ENCODE data around the gene TMPRSS11B. TPM values are rescaled to one million over a fixed set of nuclear protein-coding genes. Genes with fewer than 3 reads are reported as not detected.

The TMPRSS11B gene
- total RNA-seq, 1 donor from 2014 or later, result not detected

DNA sequence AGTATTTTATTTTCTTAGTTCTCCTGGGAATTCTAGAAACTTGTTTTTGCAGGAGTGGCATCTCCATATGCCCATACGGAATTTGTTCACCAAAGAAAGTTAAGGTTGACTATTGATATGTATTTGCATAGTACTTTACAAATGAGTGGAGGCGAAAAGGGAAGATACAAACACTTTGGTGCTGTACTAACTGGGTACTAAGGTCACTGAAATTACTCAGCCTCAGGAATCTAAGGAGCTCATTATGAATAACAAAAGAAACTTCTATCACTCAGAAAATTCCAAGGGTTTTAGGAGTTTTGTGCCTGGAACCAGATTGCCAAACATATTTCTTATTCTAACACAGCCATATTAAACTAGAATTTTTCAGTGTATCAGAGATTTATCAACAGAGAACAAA lies 27.4 kb upstream of the TMPRSS11B start:
- Histone ChIP-seq H3K27me3 (ENCODE audit: control insufficient read depth in 3 of 3, insufficient read depth in 3 of 3, low read length in 3 of 3) (no peaks in the 10 kb centered on the region), H3K27ac (ENCODE audit: low read depth, low read length) (no peak overlapping the region), H3K9me3 (ENCODE audit: control insufficient read depth in 3 of 3, low read length in 3 of 3) (no peaks in the 10 kb centered on the region), H3K4me3 (ENCODE audit: low read length in 3 of 3) (no peak overlapping the region), H3K4me1 (ENCODE audit: control insufficient read depth in 3 of 3, insufficient read depth in 3 of 3, low read length in 3 of 3) (no peaks in the 10 kb centered on the region), H3K9ac (ENCODE audit: low read depth in 1 of 3, low read length in 3 of 3) (no peak overlapping the region), H3K36me3 (ENCODE audit: control insufficient read depth in 3 of 3, insufficient read depth in 3 of 3, low read length in 3 of 3) (no peaks in the 10 kb centered on the region)

GRCh38 chr4:68272380-68272779 lies 26.9 kb upstream of the TMPRSS11B start:
- H3K27ac ChIP-seq (ENCODE audit: low read depth, low read length), result no peak overlapping the region
- no peaks in the 10 kb centered on the region for H3K36me3 ChIP-seq (ENCODE audit: control insufficient read depth in 3 of 3, insufficient read depth in 3 of 3, low read length in 3 of 3)
- no peaks in the 10 kb centered on the region for H3K4me1 ChIP-seq (ENCODE audit: control insufficient read depth in 3 of 3, insufficient read depth in 3 of 3, low read length in 3 of 3)
- no peaks in the 10 kb centered on the region for H3K27me3 ChIP-seq (ENCODE audit: control insufficient read depth in 3 of 3, insufficient read depth in 3 of 3, low read length in 3 of 3)
- H3K4me3 ChIP-seq (ENCODE audit: low read length in 3 of 3), result no peak overlapping the region
- H3K9me3 ChIP-seq (ENCODE audit: control insufficient read depth in 3 of 3, low read length in 3 of 3), result no peaks in the 10 kb centered on the region
- no peak overlapping the region for H3K9ac ChIP-seq (ENCODE audit: low read depth in 1 of 3, low read length in 3 of 3)

GRCh38 chr4:68271851-68272357 lies 26.4 kb upstream of the TMPRSS11B start:
- Histone ChIP-seq H3K36me3 (ENCODE audit: control insufficient read depth in 3 of 3, insufficient read depth in 3 of 3, low read length in 3 of 3) (no peaks in the 10 kb centered on the region), H3K9ac (ENCODE audit: low read depth in 1 of 3, low read length in 3 of 3) (no peak overlapping the region), H3K4me1 (ENCODE audit: control insufficient read depth in 3 of 3, insufficient read depth in 3 of 3, low read length in 3 of 3) (no peaks in the 10 kb centered on the region), H3K9me3 (ENCODE audit: control insufficient read depth in 3 of 3, low read length in 3 of 3) (no peaks in the 10 kb centered on the region), H3K4me3 (ENCODE audit: low read length in 3 of 3) (no peak overlapping the region), H3K27me3 (ENCODE audit: control insufficient read depth in 3 of 3, insufficient read depth in 3 of 3, low read length in 3 of 3) (no peaks in the 10 kb centered on the region), H3K27ac (ENCODE audit: low read depth, low read length) (no peak overlapping the region)

- H3K9me3 ChIP-seq (ENCODE audit: control insufficient read depth in 3 of 3, low read length in 3 of 3), result no peaks in the 10 kb centered on the region
- H3K4me1 ChIP-seq (ENCODE audit: control insufficient read depth in 3 of 3, insufficient read depth in 3 of 3, low read length in 3 of 3), result no peaks in the 10 kb centered on the region
- no peaks in the 10 kb centered on the region for H3K36me3 ChIP-seq (ENCODE audit: control insufficient read depth in 3 of 3, insufficient read depth in 3 of 3, low read length in 3 of 3)
- H3K27ac ChIP-seq (ENCODE audit: low read depth, low read length), result no peak overlapping the region
- H3K4me3 ChIP-seq (ENCODE audit: low read length in 3 of 3), result no peak overlapping the region
- no peaks in the 10 kb centered on the region for H3K27me3 ChIP-seq (ENCODE audit: control insufficient read depth in 3 of 3, insufficient read depth in 3 of 3, low read length in 3 of 3)
- H3K9ac ChIP-seq (ENCODE audit: low read depth in 1 of 3, low read length in 3 of 3), result no peak overlapping the region
Measured at GRCh38 chr4:68267433-68267944, 22.0 kb upstream of the TMPRSS11B start.

DNA sequence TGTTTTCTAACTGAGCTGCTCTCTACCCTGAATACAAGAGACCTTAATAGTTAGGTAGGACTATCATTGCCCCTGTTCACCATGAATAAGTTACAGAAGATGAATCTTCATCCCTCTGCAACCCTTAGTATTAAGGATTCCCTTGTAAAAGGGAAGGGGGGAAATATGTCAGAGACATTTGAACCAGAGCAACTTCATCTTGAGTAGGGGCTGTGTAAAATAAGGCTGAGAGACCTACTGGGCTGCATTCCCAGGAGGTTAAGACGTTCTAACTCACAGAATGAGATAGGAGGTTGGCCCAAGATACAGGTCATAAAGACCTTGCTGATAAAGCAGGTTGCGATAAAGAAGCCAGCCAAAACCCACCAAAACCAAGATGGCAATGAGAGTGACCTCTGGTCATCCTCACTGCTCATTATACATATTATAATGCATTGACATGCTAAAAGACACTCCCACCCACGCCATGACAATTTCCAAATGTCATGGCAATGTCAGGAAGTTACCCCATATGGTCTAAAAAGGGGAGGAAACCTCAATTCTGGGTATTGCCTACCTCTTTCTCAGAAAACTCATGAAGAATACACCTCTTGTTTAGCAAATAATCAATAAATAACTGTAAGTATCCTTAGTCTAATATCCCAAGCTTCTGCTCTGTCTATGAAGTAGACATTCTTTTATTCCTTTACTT lies 19.5 kb upstream of the TMPRSS11B start:
- no peaks in the 10 kb centered on the region for H3K27me3 ChIP-seq (ENCODE audit: control insufficient read depth in 3 of 3, insufficient read depth in 3 of 3, low read length in 3 of 3)
- H3K4me1 ChIP-seq (ENCODE audit: control insufficient read depth in 3 of 3, insufficient read depth in 3 of 3, low read length in 3 of 3), result no peaks in the 10 kb centered on the region
- no peak overlapping the region for H3K9ac ChIP-seq (ENCODE audit: low read depth in 1 of 3, low read length in 3 of 3)
- H3K36me3 ChIP-seq (ENCODE audit: control insufficient read depth in 3 of 3, insufficient read depth in 3 of 3, low read length in 3 of 3), result no peaks in the 10 kb centered on the region
- no peak overlapping the region for H3K27ac ChIP-seq (ENCODE audit: low read depth, low read length)
- H3K4me3 ChIP-seq (ENCODE audit: low read length in 3 of 3), result no peak overlapping the region
- no peaks in the 10 kb centered on the region for H3K9me3 ChIP-seq (ENCODE audit: control insufficient read depth in 3 of 3, low read length in 3 of 3)

- peaks cover 0 to 2% (median 0%) of the 10 kb centered on the region in 3 donors for H3K9me3 ChIP-seq (ENCODE audit: control insufficient read depth in 3 of 3, low read length in 3 of 3)
- H3K4me1 ChIP-seq (ENCODE audit: control insufficient read depth in 3 of 3, insufficient read depth in 3 of 3, low read length in 3 of 3), result no peaks in the 10 kb centered on the region
- no peaks in the 10 kb centered on the region for H3K36me3 ChIP-seq (ENCODE audit: control insufficient read depth in 3 of 3, insufficient read depth in 3 of 3, low read length in 3 of 3)
- H3K4me3 ChIP-seq (ENCODE audit: low read length in 3 of 3), result no peak overlapping the region
- no peak overlapping the region for H3K27ac ChIP-seq (ENCODE audit: low read depth, low read length)
- no peaks in the 10 kb centered on the region for H3K27me3 ChIP-seq (ENCODE audit: control insufficient read depth in 3 of 3, insufficient read depth in 3 of 3, low read length in 3 of 3)
- H3K9ac ChIP-seq (ENCODE audit: low read depth in 1 of 3, low read length in 3 of 3), result no peak overlapping the region
Measured at GRCh38 chr4:68259191-68259590, 13.7 kb upstream of the TMPRSS11B start.

- Histone ChIP-seq H3K9me3 (ENCODE audit: control insufficient read depth in 3 of 3, low read length in 3 of 3) (peaks cover 0 to 2% (median 0%) of the 10 kb centered on the region in 3 donors), H3K27ac (ENCODE audit: low read depth, low read length) (no peak overlapping the region), H3K4me1 (ENCODE audit: control insufficient read depth in 3 of 3, insufficient read depth in 3 of 3, low read length in 3 of 3) (no peaks in the 10 kb centered on the region), H3K4me3 (ENCODE audit: low read length in 3 of 3) (no peak overlapping the region), H3K36me3 (ENCODE audit: control insufficient read depth in 3 of 3, insufficient read depth in 3 of 3, low read length in 3 of 3) (no peaks in the 10 kb centered on the region), H3K27me3 (ENCODE audit: control insufficient read depth in 3 of 3, insufficient read depth in 3 of 3, low read length in 3 of 3) (no peaks in the 10 kb centered on the region), H3K9ac (ENCODE audit: low read depth in 1 of 3, low read length in 3 of 3) (no peak overlapping the region)
Measured at GRCh38 chr4:68257719-68258118, 12.2 kb upstream of the TMPRSS11B start.

GRCh38 chr4:68256284-68256683 lies 10.8 kb upstream of the TMPRSS11B start:
- H3K9me3 ChIP-seq (ENCODE audit: control insufficient read depth in 3 of 3, low read length in 3 of 3), result peaks cover 0 to 2% (median 0%) of the 10 kb centered on the region in 3 donors
- H3K27me3 ChIP-seq (ENCODE audit: control insufficient read depth in 3 of 3, insufficient read depth in 3 of 3, low read length in 3 of 3), result no peaks in the 10 kb centered on the region
- H3K4me3 ChIP-seq (ENCODE audit: low read length in 3 of 3), result no peak overlapping the region
- no peak overlapping the region for H3K27ac ChIP-seq (ENCODE audit: low read depth, low read length)
- no peaks in the 10 kb centered on the region for H3K4me1 ChIP-seq (ENCODE audit: control insufficient read depth in 3 of 3, insufficient read depth in 3 of 3, low read length in 3 of 3)
- H3K36me3 ChIP-seq (ENCODE audit: control insufficient read depth in 3 of 3, insufficient read depth in 3 of 3, low read length in 3 of 3), result no peaks in the 10 kb centered on the region
- H3K9ac ChIP-seq (ENCODE audit: low read depth in 1 of 3, low read length in 3 of 3), result no peak overlapping the region

- no peak overlapping the region for H3K27ac ChIP-seq (ENCODE audit: low read depth, low read length)
- no peak overlapping the region for H3K9ac ChIP-seq (ENCODE audit: low read depth in 1 of 3, low read length in 3 of 3)
- H3K36me3 ChIP-seq (ENCODE audit: control insufficient read depth in 3 of 3, insufficient read depth in 3 of 3, low read length in 3 of 3), result no peaks in the 10 kb centered on the region
- no peaks in the 10 kb centered on the region for H3K9me3 ChIP-seq (ENCODE audit: control insufficient read depth in 3 of 3, low read length in 3 of 3)
- no peaks in the 10 kb centered on the region for H3K4me1 ChIP-seq (ENCODE audit: control insufficient read depth in 3 of 3, insufficient read depth in 3 of 3, low read length in 3 of 3)
- no peak overlapping the region for H3K4me3 ChIP-seq (ENCODE audit: low read length in 3 of 3)
- H3K27me3 ChIP-seq (ENCODE audit: control insufficient read depth in 3 of 3, insufficient read depth in 3 of 3, low read length in 3 of 3), result no peaks in the 10 kb centered on the region
Measured at GRCh38 chr4:68250151-68250930, 4.8 kb upstream of the TMPRSS11B start.

DNA sequence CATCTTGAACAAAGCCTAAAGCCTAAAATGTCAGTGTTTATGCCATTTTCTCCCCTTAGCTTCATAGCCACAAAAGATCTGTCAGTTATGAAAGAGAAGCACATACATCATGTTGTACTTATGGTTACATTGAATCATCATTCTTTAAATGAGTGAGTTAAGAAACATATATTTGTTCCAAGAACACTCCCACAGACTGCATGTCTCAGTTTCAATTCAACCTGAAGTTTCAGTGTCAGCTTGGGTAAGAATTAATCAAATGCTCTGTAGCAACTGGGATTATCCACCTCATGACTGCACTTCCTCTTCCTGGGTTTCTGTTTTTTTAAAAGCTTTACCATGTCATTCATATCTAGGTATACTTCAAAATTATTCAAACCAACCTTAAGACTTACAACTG lies 3.9 kb upstream of the TMPRSS11B start:
- H3K27me3 ChIP-seq (ENCODE audit: control insufficient read depth in 3 of 3, insufficient read depth in 3 of 3, low read length in 3 of 3), result no peaks in the 10 kb centered on the region
- no peaks in the 10 kb centered on the region for H3K9me3 ChIP-seq (ENCODE audit: control insufficient read depth in 3 of 3, low read length in 3 of 3)
- H3K4me1 ChIP-seq (ENCODE audit: control insufficient read depth in 3 of 3, insufficient read depth in 3 of 3, low read length in 3 of 3), result no peaks in the 10 kb centered on the region
- H3K4me3 ChIP-seq (ENCODE audit: low read length in 3 of 3), result no peak overlapping the region
- no peak overlapping the region for H3K27ac ChIP-seq (ENCODE audit: low read depth, low read length)
- no peak overlapping the region for H3K9ac ChIP-seq (ENCODE audit: low read depth in 1 of 3, low read length in 3 of 3)
- H3K36me3 ChIP-seq (ENCODE audit: control insufficient read depth in 3 of 3, insufficient read depth in 3 of 3, low read length in 3 of 3), result no peaks in the 10 kb centered on the region

Measured in skeletal muscle tissue (tissue), 4 donors.